HUDEP-2 (cell line): ENCODE measurements around the gene STARD5.

Experiments
- DNase-seq, 76 experiments: peaks; one replicate each; lab custom pipeline; 2025; ENCODE audit not compliant: unreplicated experiment in 76 of 76; lab: John Stamatoyannopoulos, UW

The STARD5 gene

GRCh38 chr15:81314378-81314777, 9.6 kb downstream of the STARD5 start:
- DNase-seq: no peak

- no peak for DNase-seq
These were observed 10.3 kb downstream of the STARD5 start for GRCh38 chr15:81313686-81314085.

GRCh38 chr15:81312790-81313543, 11.0 kb downstream of the STARD5 start:
- no peak for DNase-seq

GRCh38 chr15:81311752-81312464, 12.0 kb downstream of the STARD5 start:
- DNase-seq: no peak

GRCh38 chr15:81310480-81310879, 13.5 kb downstream of the STARD5 start:
- no peak for DNase-seq

GRCh38 chr15:81309647-81310450, 14.1 kb downstream of the STARD5 start:
- DNase-seq: no peak

GRCh38 chr15:81308260-81308659, 15.7 kb downstream of the STARD5 start:
- no peak for DNase-seq

GRCh38 chr15:81304226-81304625, 19.7 kb downstream of the STARD5 start:
- DNase-seq: no peak

GRCh38 chr15:81303244-81304225, 20.4 kb downstream of the STARD5 start:
- DNase-seq: no peak

- no peak for DNase-seq
These were observed 21.2 kb downstream of the STARD5 start for GRCh38 chr15:81302701-81303109.

GRCh38 chr15:81301815-81302399, 22.0 kb downstream of the STARD5 start:
- DNase-seq: no peak

- DNase-seq: no peak
These were observed 22.6 kb downstream of the STARD5 start for GRCh38 chr15:81301385-81301784.

- no peak for DNase-seq
These were observed 24.2 kb downstream of the STARD5 start for GRCh38 chr15:81299630-81300273.

- no peak for DNase-seq
These were observed 24.8 kb downstream of the STARD5 start for GRCh38 chr15:81299156-81299555.

GRCh38 chr15:81298611-81299010, 25.3 kb downstream of the STARD5 start:
- DNase-seq: no peak

GRCh38 chr15:81297603-81298575, 26.1 kb downstream of the STARD5 start:
- DNase-seq: no peak

GRCh38 chr15:81297147-81297572, 26.8 kb downstream of the STARD5 start:
- no peak for DNase-seq

GRCh38 chr15:81296673-81297072, 27.3 kb downstream of the STARD5 start:
- no peak for DNase-seq
